ENCODE measurements around the gene ZNF354C.
"Not testable (repeated sequence)": the region's sequence is repeated elsewhere in the genome, so short reads cannot be mapped to it uniquely, and the experiment has no call there.

The ZNF354C gene

GRCh38 chr5:179060116-179061008 lies at the start of gene ZNF354C:
ZNF354C (plus strand) TSS chr5:179060373; CDS start chr5:179062069, 1,696 bp downstream.
- peak; percentile 77 for DNase-seq

GRCh38 chr5:179023528-179024189 lies 36.5 kb upstream of the ZNF354C start, which contains the start of gene ZNF879:
ZNF879 (plus strand) TSS chr5:179023804; CDS start chr5:179025005, 1,201 bp downstream.
- peak; percentile 86 for DNase-seq

GRCh38 chr5:179033004-179033580 lies 27.1 kb upstream of the ZNF354C start:
- no peak for DNase-seq

- DNase-seq = no peak
These were observed 15.4 kb upstream of the ZNF354C start for GRCh38 chr5:179044765-179045164.

- DNase-seq = no peak
These were observed 8.4 kb upstream of the ZNF354C start for GRCh38 chr5:179051784-179052183.

- no peak for DNase-seq
These were observed 6.0 kb upstream of the ZNF354C start for GRCh38 chr5:179054036-179054785.

- DNase-seq = no peak
These were observed 5.3 kb upstream of the ZNF354C start for GRCh38 chr5:179054876-179055275.

GRCh38 chr5:179055436-179055835 lies 4.7 kb upstream of the ZNF354C start:
- DNase-seq = no peak

GRCh38 chr5:179055841-179056240 lies 4.3 kb upstream of the ZNF354C start:
- DNase-seq = no peak

GRCh38 chr5:179061025-179061424 lies 852 bp downstream of the ZNF354C start:
- no peak for DNase-seq

GRCh38 chr5:179065703-179066102 lies 5.5 kb downstream of the ZNF354C start:
- DNase-seq = no peak

- no peak for DNase-seq
These were observed 19.2 kb downstream of the ZNF354C start for GRCh38 chr5:179079165-179079987.

GRCh38 chr5:179080724-179081123 lies 20.6 kb downstream of the ZNF354C start:
- DNase-seq = no peak

GRCh38 chr5:179089502-179089901 lies 29.3 kb downstream of the ZNF354C start:
- no peak for DNase-seq

GRCh38 chr5:179101282-179101681 lies 41.1 kb downstream of the ZNF354C start:
- DNase-seq = not testable (repeated sequence)

GRCh38 chr5:179110528-179110927 lies 50.4 kb downstream of the ZNF354C start:
- no peak for DNase-seq

- no peak for DNase-seq
These were observed 51.4 kb downstream of the ZNF354C start for GRCh38 chr5:179111267-179112207.

- no peak for DNase-seq
These were observed 52.4 kb downstream of the ZNF354C start for GRCh38 chr5:179112469-179113142.

- DNase-seq = no peak
These were observed 53.0 kb downstream of the ZNF354C start for GRCh38 chr5:179113143-179113530.
